ENCODE data around the gene GPR156.

The GPR156 gene

DNA sequence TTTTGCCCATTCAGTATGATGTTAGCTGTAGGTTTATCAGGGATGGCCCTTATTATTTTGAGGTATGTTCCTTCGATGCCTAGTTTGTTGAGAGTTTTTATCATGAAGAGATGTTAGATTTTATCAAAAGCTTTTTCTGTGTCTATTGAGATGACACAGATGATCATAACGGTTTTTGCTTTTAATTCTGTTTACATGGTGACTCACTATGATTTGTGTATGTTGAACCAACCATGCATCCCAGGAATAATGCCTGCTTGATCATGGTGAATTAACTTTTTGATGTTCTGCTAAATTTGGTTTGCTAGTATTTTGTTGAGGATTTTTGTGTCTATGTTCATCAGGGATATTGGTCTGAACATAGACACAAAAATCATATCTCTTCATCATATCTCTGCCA lies 8.3 kb downstream of the GPR156 start:
- Histone ChIP-seq H3K4me3 (ENCODE audit: insufficient read depth, low read depth, low read length, poor library complexity, severe bottlenecking) (no peak overlapping the region), H3K36me3 (ENCODE audit: control insufficient read depth, insufficient read depth, low read length) (no peaks in the 10 kb centered on the region), H3K4me1 (ENCODE audit: control insufficient read depth, insufficient read depth, low read length, poor library complexity, severe bottlenecking) (no peaks in the 10 kb centered on the region), H3K9me3 (ENCODE audit: control insufficient read depth, low read length) (no peaks in the 10 kb centered on the region), H3K27me3 (replicated peaks; ENCODE audit: control insufficient read depth, insufficient read depth, low read length, poor library complexity, severe bottlenecking) (no peaks in the 10 kb centered on the region), H3K27ac (ENCODE audit: insufficient read depth, low read length, poor library complexity, severe bottlenecking) (no peak overlapping the region)
- no peak for DNase-seq

DNA sequence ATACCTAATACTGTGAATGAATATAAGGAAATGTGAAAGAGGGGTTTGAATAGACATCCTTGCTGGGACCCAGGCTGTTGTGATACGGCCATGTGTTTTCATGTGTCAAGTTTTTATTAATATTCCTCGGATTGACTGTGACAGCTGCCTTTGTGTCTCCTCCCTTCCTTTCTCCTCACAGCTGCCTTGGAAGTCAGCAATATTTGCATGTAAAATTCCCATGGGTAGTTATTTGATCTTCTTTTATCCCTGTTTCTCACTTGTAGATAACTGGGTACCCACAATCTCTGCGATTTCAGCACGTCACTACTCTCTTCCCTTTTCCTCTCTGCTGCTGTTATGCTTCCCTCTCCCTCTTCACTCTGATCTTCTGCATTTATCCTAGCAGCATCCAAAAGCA lies 9.4 kb downstream of the GPR156 start:
- H3K27ac ChIP-seq (ENCODE audit: insufficient read depth, low read length, poor library complexity, severe bottlenecking), result no peak overlapping the region

DNA sequence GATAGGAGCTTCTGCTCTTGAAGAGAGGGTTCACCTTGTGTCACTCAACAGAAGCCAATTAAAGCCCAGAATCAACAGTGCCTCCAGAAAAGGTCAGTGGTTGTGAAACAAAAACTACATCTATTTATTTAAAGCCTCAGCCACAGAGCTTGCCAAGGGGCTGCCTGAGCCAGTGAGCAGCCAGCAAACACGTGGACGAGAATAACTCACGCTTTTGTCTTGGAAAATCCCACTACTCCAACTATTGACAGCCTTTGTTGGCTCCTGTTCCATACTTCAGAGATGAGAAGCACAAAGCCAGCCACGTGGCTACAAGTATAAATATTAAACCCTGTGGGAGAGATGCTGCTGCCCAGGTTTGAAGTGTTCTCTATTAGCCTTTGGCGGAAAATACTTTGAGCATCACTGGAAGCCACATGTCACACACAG lies 10.3 kb downstream of the GPR156 start:
- no peaks in the 10 kb centered on the region for H3K36me3 ChIP-seq (ENCODE audit: control insufficient read depth, insufficient read depth, low read length)
- no peaks in the 10 kb centered on the region for H3K9me3 ChIP-seq (ENCODE audit: control insufficient read depth, low read length)
- no peaks in the 10 kb centered on the region for H3K4me1 ChIP-seq (ENCODE audit: control insufficient read depth, insufficient read depth, low read length, poor library complexity, severe bottlenecking)
- no peak for DNase-seq
- H3K27me3 ChIP-seq (replicated peaks; ENCODE audit: control insufficient read depth, insufficient read depth, low read length, poor library complexity, severe bottlenecking), result no peaks in the 10 kb centered on the region
- H3K27ac ChIP-seq (ENCODE audit: insufficient read depth, low read length, poor library complexity, severe bottlenecking), result no peak overlapping the region
- no peak overlapping the region for H3K4me3 ChIP-seq (ENCODE audit: insufficient read depth, low read depth, low read length, poor library complexity, severe bottlenecking)

More for the DNA sequence above, 9.4 kb downstream of the GPR156 start:
- no peaks in the 10 kb centered on the region for H3K4me1 ChIP-seq (ENCODE audit: control insufficient read depth, insufficient read depth, low read length, poor library complexity, severe bottlenecking)
- H3K36me3 ChIP-seq (ENCODE audit: control insufficient read depth, insufficient read depth, low read length), result no peaks in the 10 kb centered on the region
- H3K27me3 ChIP-seq (replicated peaks; ENCODE audit: control insufficient read depth, insufficient read depth, low read length, poor library complexity, severe bottlenecking), result no peaks in the 10 kb centered on the region
- H3K9me3 ChIP-seq (ENCODE audit: control insufficient read depth, low read length), result no peaks in the 10 kb centered on the region
- DNase-seq, result no peak
- no peak overlapping the region for H3K4me3 ChIP-seq (ENCODE audit: insufficient read depth, low read depth, low read length, poor library complexity, severe bottlenecking)

DNA sequence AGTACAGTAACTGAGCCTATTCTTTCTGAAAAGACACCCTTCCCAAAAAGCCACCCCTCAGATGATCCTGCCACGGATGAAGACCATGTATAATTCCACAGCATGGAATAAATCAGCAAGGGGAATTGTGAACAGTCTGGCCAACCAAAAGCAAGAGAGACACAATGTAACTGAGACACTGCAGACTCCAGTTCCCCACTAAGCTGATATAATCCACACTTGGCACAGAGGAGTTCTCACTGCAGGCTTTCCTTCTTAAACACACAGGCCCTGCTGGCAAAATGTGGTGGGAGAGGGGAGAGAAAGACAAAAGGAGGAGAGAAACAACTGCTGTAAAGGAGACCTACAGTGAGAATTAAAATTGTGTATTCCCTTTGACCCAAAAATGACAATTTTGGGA lies 12.7 kb downstream of the GPR156 start:
- no peak for DNase-seq
- Histone ChIP-seq H3K9me3 (ENCODE audit: control insufficient read depth, low read length) (no peaks in the 10 kb centered on the region), H3K27ac (ENCODE audit: insufficient read depth, low read length, poor library complexity, severe bottlenecking) (no peak overlapping the region), H3K4me1 (ENCODE audit: control insufficient read depth, insufficient read depth, low read length, poor library complexity, severe bottlenecking) (no peaks in the 10 kb centered on the region), H3K36me3 (ENCODE audit: control insufficient read depth, insufficient read depth, low read length) (no peaks in the 10 kb centered on the region), H3K4me3 (ENCODE audit: insufficient read depth, low read depth, low read length, poor library complexity, severe bottlenecking) (no peak overlapping the region), H3K27me3 (replicated peaks; ENCODE audit: control insufficient read depth, insufficient read depth, low read length, poor library complexity, severe bottlenecking) (no peaks in the 10 kb centered on the region)

DNA sequence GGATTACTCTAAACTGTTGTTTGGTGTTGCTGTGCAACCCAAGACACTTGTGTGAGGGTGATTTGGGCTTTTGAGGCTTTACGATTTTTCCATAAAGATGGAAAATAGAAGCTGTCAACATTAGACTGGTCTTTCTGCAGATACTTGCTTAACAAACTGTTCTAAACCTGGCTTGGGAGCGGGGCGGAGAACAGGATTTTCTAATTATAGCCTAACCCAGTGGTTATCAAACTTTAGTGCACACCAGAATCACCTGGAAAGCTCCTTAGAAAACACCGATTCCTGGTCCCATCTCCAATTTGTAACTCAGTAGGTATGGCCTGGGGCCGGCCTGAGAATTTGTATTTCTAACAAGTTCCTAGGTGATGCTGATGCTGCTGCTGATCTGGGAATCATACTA lies 19.0 kb downstream of the GPR156 start:
- Histone ChIP-seq H3K36me3 (ENCODE audit: control insufficient read depth, insufficient read depth, low read length) (no peaks in the 10 kb centered on the region), H3K9me3 (ENCODE audit: control insufficient read depth, low read length) (no peaks in the 10 kb centered on the region), H3K4me1 (ENCODE audit: control insufficient read depth, insufficient read depth, low read length, poor library complexity, severe bottlenecking) (no peaks in the 10 kb centered on the region), H3K27me3 (replicated peaks; ENCODE audit: control insufficient read depth, insufficient read depth, low read length, poor library complexity, severe bottlenecking) (no peaks in the 10 kb centered on the region), H3K27ac (ENCODE audit: insufficient read depth, low read length, poor library complexity, severe bottlenecking) (no peak overlapping the region), H3K4me3 (ENCODE audit: insufficient read depth, low read depth, low read length, poor library complexity, severe bottlenecking) (no peak overlapping the region)
- no peak for DNase-seq

DNA sequence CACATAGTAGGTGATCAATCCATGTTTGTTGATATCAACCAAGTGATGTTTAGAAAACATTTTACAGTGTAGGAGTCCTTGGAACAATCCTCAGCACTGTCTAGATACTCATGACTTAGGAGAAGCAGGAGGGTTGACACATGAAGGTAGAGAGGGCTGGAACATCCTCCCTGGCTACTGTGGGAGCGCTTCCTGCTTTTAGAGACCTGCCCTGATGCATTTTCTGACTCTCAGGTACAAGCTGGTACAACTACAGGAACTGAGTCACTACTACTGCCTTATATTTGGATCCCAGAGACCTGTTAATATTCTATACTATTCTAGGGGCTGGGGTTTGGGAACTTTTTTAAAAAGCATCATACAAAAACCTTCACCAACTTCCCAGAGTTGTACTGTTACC lies 20.1 kb downstream of the GPR156 start:
- no peaks in the 10 kb centered on the region for H3K36me3 ChIP-seq (ENCODE audit: control insufficient read depth, insufficient read depth, low read length)
- H3K4me3 ChIP-seq (ENCODE audit: insufficient read depth, low read depth, low read length, poor library complexity, severe bottlenecking), result no peak overlapping the region
- H3K27ac ChIP-seq (ENCODE audit: insufficient read depth, low read length, poor library complexity, severe bottlenecking), result no peak overlapping the region
- no peak for DNase-seq
- H3K27me3 ChIP-seq (replicated peaks; ENCODE audit: control insufficient read depth, insufficient read depth, low read length, poor library complexity, severe bottlenecking), result no peaks in the 10 kb centered on the region
- H3K9me3 ChIP-seq (ENCODE audit: control insufficient read depth, low read length), result no peaks in the 10 kb centered on the region
- H3K4me1 ChIP-seq (ENCODE audit: control insufficient read depth, insufficient read depth, low read length, poor library complexity, severe bottlenecking), result no peaks in the 10 kb centered on the region

DNA sequence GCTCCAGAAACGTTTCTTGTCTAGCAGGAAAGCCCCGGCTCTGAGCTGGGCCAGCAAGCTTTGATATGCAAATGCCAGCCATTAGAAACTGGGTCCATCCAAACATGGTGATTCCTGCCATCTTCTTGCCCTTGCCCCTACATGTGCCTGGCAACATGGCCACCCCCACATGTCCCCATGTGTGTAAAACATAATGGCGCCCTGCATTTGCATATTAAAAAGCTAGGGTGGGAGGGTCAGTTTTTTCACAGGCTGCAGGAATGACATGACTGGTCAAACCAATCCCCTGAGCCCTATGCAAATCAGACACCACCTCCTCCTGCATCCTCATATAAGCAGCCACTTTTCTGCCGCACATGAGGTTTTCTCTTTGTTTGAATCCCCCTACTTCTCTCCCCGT lies 21.2 kb downstream of the GPR156 start:
- Histone ChIP-seq H3K27me3 (replicated peaks; ENCODE audit: control insufficient read depth, insufficient read depth, low read length, poor library complexity, severe bottlenecking) (no peaks in the 10 kb centered on the region), H3K4me3 (ENCODE audit: insufficient read depth, low read depth, low read length, poor library complexity, severe bottlenecking) (no peak overlapping the region), H3K36me3 (ENCODE audit: control insufficient read depth, insufficient read depth, low read length) (no peaks in the 10 kb centered on the region), H3K27ac (ENCODE audit: insufficient read depth, low read length, poor library complexity, severe bottlenecking) (no peak overlapping the region), H3K4me1 (ENCODE audit: control insufficient read depth, insufficient read depth, low read length, poor library complexity, severe bottlenecking) (no peaks in the 10 kb centered on the region), H3K9me3 (ENCODE audit: control insufficient read depth, low read length) (no peaks in the 10 kb centered on the region)
- DNase-seq, result no peak

DNA sequence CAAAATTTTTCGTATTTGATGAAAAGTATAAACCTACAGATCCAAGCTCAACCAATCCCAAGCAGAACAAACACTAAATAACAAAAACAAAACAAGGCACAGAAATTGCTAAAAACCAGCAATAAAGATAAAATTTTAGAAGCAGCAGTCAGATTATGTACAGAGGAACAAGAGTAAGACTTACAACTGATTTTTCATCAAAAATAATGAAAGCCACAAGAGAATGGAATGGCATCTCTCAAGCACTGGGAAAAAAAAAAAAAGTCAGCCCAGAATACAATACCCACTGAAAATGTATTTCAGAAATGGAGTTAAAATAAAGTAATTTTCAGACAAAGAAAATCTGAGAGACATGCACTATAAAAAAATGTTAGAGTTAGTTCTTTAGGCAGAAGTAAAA lies 27.0 kb downstream of the GPR156 start:
- DNase-seq, result no peak
- no peak overlapping the region for H3K27ac ChIP-seq (ENCODE audit: insufficient read depth, low read length, poor library complexity, severe bottlenecking)
- no peak overlapping the region for H3K4me3 ChIP-seq (ENCODE audit: insufficient read depth, low read depth, low read length, poor library complexity, severe bottlenecking)
- no peaks in the 10 kb centered on the region for H3K4me1 ChIP-seq (ENCODE audit: control insufficient read depth, insufficient read depth, low read length, poor library complexity, severe bottlenecking)
- H3K36me3 ChIP-seq (ENCODE audit: control insufficient read depth, insufficient read depth, low read length), result no peaks in the 10 kb centered on the region
- H3K27me3 ChIP-seq (replicated peaks; ENCODE audit: control insufficient read depth, insufficient read depth, low read length, poor library complexity, severe bottlenecking), result no peaks in the 10 kb centered on the region
- H3K9me3 ChIP-seq (ENCODE audit: control insufficient read depth, low read length), result no peaks in the 10 kb centered on the region

DNA sequence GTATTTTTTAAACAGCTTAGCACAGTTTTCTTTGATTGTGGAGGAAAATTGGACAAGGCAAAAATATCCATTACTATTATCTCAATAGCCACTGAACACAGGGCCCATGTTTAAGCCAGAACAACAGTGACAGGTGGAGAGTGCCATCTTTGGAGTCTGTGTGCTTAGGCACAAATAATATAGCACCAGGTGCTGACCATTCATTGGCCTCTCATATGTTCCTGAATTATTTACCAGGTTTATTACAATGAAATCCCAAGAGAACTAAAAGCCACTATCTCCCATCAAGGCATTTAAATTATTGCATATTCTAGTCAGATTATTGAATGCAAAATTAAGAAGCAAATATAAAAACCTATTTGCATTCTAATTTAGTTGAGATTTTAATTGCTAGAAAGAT lies 39.6 kb downstream of the GPR156 start:
- DNase-seq, result no peak
- Histone ChIP-seq H3K27ac (ENCODE audit: insufficient read depth, low read length, poor library complexity, severe bottlenecking) (no peak overlapping the region), H3K27me3 (replicated peaks; ENCODE audit: control insufficient read depth, insufficient read depth, low read length, poor library complexity, severe bottlenecking) (no peaks in the 10 kb centered on the region), H3K4me3 (ENCODE audit: insufficient read depth, low read depth, low read length, poor library complexity, severe bottlenecking) (no peak overlapping the region), H3K9me3 (ENCODE audit: control insufficient read depth, low read length) (no peaks in the 10 kb centered on the region), H3K4me1 (ENCODE audit: control insufficient read depth, insufficient read depth, low read length, poor library complexity, severe bottlenecking) (no peaks in the 10 kb centered on the region), H3K36me3 (ENCODE audit: control insufficient read depth, insufficient read depth, low read length) (no peaks in the 10 kb centered on the region)

DNA sequence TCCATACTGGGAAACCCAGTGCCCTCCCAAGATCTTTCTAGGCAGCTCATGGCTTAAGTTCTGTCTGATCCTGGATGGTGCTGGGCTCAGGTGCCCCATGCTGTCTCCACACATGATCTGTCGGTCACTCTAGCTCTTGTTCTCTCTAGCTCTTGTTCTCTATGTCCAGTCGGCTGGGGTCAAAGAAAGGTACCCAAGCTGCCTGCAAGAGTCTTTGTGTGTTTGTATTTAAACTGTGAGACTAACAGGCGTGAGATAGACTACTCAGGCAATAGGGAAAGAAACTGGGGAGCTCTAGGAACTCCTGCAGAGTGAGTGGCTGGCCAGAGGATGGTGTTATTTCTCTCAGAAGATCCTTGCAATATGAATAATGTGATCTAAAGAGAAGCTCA lies 40.2 kb downstream of the GPR156 start:
- DNase-seq, result no peak

DNA sequence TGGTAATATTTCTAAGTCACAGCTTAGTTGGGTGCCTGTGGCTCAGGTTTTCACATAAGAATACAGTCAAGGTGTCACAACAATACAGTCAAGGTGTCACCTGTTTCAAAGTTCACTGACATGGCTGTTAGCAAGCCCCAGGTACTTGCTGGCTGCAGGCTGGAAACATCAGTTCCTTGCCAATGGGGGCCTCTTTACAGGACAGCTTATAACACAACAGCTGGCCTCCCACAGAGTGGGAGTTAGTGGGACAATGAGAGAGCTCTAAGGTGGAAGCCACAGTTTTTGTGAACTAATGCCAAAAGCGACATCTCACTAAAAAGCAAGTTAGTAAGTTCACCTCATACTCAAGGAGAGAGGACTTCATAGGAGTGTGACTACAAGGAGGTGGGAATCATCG lies 45.4 kb downstream of the GPR156 start:
- Histone ChIP-seq H3K27ac (ENCODE audit: insufficient read depth, low read length, poor library complexity, severe bottlenecking) (no peak overlapping the region), H3K9me3 (ENCODE audit: control insufficient read depth, low read length) (no peaks in the 10 kb centered on the region), H3K4me3 (ENCODE audit: insufficient read depth, low read depth, low read length, poor library complexity, severe bottlenecking) (no peak overlapping the region), H3K27me3 (replicated peaks; ENCODE audit: control insufficient read depth, insufficient read depth, low read length, poor library complexity, severe bottlenecking) (no peaks in the 10 kb centered on the region), H3K4me1 (ENCODE audit: control insufficient read depth, insufficient read depth, low read length, poor library complexity, severe bottlenecking) (no peaks in the 10 kb centered on the region), H3K36me3 (ENCODE audit: control insufficient read depth, insufficient read depth, low read length) (no peaks in the 10 kb centered on the region)
- no peak for DNase-seq

More for the DNA sequence above, 40.2 kb downstream of the GPR156 start:
- Histone ChIP-seq H3K9me3 (ENCODE audit: control insufficient read depth, low read length) (no peaks in the 10 kb centered on the region), H3K4me1 (ENCODE audit: control insufficient read depth, insufficient read depth, low read length, poor library complexity, severe bottlenecking) (no peaks in the 10 kb centered on the region), H3K27ac (ENCODE audit: insufficient read depth, low read length, poor library complexity, severe bottlenecking) (no peak overlapping the region), H3K4me3 (ENCODE audit: insufficient read depth, low read depth, low read length, poor library complexity, severe bottlenecking) (no peak overlapping the region), H3K27me3 (replicated peaks; ENCODE audit: control insufficient read depth, insufficient read depth, low read length, poor library complexity, severe bottlenecking) (no peaks in the 10 kb centered on the region), H3K36me3 (ENCODE audit: control insufficient read depth, insufficient read depth, low read length) (no peaks in the 10 kb centered on the region)
